Dedifferentiated amniotic fluid mesenchymal stem cell (primary cell): ENCODE data around the gene PRSS23.
"Not testable (repeated sequence)": the region's sequence is repeated elsewhere in the genome, so short reads cannot be mapped to it uniquely, and the experiment has no call there.

Source experiments
- DNase-seq: peaks from one replicate; pipeline ENCODE4 v3.0.0-alpha.2; 2016; ENCODE audit errors: extremely low spot score

The PRSS23 gene

DNA sequence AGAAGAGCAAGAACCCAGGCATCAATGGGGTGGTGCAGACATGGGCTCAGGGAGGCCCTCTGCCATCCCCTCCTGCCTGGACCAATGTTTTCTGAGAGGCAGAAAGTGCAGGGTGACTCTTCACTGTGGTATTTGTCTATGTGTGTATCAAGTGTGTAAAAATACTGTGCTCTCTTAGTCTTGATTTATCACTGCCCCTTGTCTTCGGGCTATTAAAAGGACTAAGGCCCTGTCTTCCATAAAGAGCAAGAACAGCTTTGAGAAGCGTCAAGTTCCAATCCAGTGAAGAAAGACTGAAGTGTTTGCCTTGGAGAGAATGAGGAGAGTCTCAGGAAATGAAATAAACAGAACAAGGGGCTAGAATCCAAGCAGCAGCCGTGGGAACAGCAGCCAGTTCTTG, 14.4 kb downstream of the PRSS23 start:
- DNase-seq: no peak

DNA sequence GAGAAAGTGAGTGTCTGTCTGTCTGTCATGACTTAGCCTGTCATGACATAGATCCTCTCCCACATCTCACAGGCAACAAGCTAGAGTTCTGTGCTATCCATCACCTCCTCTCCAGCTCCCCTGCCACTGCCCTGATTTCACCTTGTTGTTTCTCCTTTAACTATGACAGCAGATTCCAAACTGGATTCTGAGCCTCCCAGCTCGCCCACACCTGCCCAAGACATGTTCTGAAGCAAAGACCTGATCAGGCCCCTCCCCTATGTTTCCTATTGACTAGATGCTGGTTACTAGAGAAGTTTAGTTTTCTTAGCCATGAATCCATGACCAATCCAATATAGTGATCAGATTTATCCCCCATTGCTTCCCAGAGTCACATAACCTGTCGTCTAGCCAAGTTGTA, 15.4 kb downstream of the PRSS23 start:
- no peak for DNase-seq

DNA sequence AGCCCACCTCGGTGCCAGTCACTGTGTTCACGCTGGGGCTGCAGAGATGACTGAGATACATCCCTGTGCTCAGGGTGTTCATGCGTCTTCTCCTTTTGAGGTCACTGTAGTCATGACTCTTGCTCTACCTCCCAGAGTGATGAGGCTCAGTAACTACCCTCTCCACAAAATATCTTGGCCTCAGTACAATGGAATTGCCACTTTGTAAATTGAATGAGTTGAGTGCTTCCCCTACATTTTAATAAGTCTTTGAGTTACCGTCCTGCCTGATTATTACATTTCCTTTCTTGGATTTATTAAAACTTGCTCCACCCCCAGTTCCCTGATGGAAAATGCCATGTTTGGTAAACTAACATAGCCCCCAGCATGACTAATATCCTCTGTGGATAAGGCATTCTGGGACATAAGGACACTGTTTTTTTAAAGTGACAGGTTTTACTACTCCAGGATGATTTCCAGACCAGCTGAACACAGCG, 15.9 kb downstream of the PRSS23 start:
- DNase-seq: no peak

- DNase-seq: peak; percentile 89
Observed at GRCh38 chr11:86818462-86819192, 18.3 kb downstream of the PRSS23 start.

DNA sequence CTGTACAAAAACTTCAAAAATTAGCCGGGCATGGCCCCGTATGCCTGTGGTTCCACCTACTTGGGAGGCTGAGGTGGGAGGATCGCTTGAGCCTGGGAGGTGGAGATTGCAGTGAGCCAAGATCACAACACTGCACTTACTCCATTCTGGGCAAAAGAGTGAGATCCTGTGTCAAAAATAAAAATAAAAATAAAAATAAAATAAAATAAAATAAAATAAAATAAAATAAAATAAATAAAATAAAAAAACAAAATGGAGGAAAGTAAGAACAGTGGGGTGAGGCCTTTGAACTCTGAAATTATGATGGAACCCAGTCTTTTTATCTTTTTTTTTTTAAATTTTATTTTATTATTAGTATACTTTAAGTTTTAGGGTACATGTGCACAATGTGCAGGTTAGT, 23.8 kb downstream of the PRSS23 start:
- DNase-seq: not testable (repeated sequence)

GRCh38 chr11:86834376-86834775, 34.0 kb downstream of the PRSS23 start:
- DNase-seq: not testable (repeated sequence)

GRCh38 chr11:86844762-86845508, 44.6 kb downstream of the PRSS23 start:
- DNase-seq: not testable (repeated sequence)

DNA sequence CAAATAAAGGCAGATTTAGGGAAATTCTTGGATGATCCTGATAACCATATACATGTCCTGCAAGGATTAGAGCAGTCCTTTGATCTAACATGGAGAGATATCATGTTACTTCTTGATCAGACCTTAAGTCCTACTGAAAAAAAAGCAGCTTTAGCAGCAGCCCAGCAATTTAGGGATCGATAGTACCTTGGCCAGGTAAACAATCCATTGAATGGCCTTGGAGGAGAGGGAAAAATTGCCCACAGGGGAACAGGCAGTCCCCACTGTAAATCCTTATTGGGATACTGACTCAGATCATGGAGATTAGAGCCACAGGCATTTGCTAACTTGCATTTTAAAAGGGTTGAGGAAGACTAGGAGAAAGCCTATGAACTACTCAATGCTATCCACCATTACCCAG, 47.8 kb downstream of the PRSS23 start:
- DNase-seq: no peak

DNA sequence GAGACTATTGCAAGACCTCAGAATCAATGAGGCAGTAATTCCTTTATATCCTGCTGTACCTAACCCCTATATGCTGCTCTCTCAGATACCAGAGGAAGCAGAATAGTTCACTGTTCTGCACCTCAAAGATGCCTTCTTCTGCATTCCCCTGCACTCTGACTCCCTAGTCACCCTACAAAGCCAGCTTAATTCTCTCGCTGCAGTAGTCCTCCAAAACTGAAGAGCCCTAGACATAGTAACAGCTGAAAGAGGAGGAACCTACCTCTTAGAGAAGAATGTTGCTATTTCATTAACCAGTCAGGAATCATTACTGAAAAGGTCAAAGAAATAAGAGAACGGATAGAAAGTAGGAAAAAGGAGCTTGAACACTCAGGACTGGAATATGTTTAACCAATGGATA, 49.3 kb downstream of the PRSS23 start:
- DNase-seq: no peak
